H9 (cell line): ENCODE data around the gene RAPH1. TPM values are rescaled to one million over a fixed set of nuclear protein-coding genes. Genes with fewer than 3 reads are reported as not detected.

Source experiments
- DNase-seq: peaks from one replicate; pipeline ENCODE4 v3.0.0-alpha.2; 2017
- H2AFZ ChIP-seq: one replicate; pipeline ENCODE4 v1.6.1; 2013; ENCODE audit warnings: mild to moderate bottlenecking, low read length, control low read depth, moderate library complexity
- H2AK5ac ChIP-seq: 2 replicates; pipeline ENCODE4 v1.6.1; 2013; ENCODE audit warnings: low read length, control low read depth, mixed read lengths; ENCODE audit not compliant: insufficient read length
- H2BK120ac ChIP-seq: one replicate; pipeline ENCODE4 v1.6.1; 2013; ENCODE audit warnings: low read depth, mild to moderate bottlenecking, low read length, control low read depth, inconsistent platforms; ENCODE audit not compliant: poor library complexity, severe bottlenecking
- H2BK12ac ChIP-seq: 2 replicates; pipeline ENCODE4 v1.6.1; 2013; ENCODE audit warnings: low read length, control low read depth, mixed read lengths, low read depth; ENCODE audit not compliant: insufficient read length
- H2BK15ac ChIP-seq: 2 replicates; pipeline ENCODE4 v1.6.1; 2013; ENCODE audit warnings: low read depth, low read length, control low read depth
- H2BK20ac ChIP-seq: one replicate; pipeline ENCODE4 v1.6.1; 2013; ENCODE audit warnings: low read depth, mild to moderate bottlenecking, low read length, control low read depth, inconsistent platforms; ENCODE audit not compliant: poor library complexity, severe bottlenecking
- H2BK5ac ChIP-seq: 2 replicates; pipeline ENCODE4 v1.6.1; 2013; ENCODE audit warnings: low read length, control low read depth, mixed read lengths; ENCODE audit not compliant: insufficient read length
- H3K14ac ChIP-seq: 2 replicates; pipeline ENCODE4 v1.6.1; 2013; ENCODE audit warnings: low read length, control low read depth; ENCODE audit not compliant: insufficient read depth
- H3K18ac ChIP-seq: 2 replicates; pipeline ENCODE4 v1.6.1; 2013; ENCODE audit warnings: low read depth, mild to moderate bottlenecking, mixed read lengths, low read length, control low read depth; ENCODE audit not compliant: insufficient read length
- H3K23ac ChIP-seq: 2 replicates; pipeline ENCODE4 v1.6.1; 2013; ENCODE audit warnings: low read length, control low read depth, mixed read lengths, low read depth; ENCODE audit not compliant: insufficient read length
- H3K23me2 ChIP-seq: 2 replicates; pipeline ENCODE4 v1.6.1; 2013; ENCODE audit warnings: low read depth, mild to moderate bottlenecking, mixed read lengths, low read length, control low read depth; ENCODE audit not compliant: insufficient read length, poor library complexity, severe bottlenecking
- H3K27ac ChIP-seq: 2 replicates; pipeline ENCODE4 v1.5.1; 2013; ENCODE audit warnings: low read length, control low read depth, mixed read lengths, low read depth; ENCODE audit not compliant: insufficient read length
- H3K27me3 ChIP-seq: 2 replicates; pipeline ENCODE4 v1.6.1; 2013; ENCODE audit warnings: low read length, control low read depth, inconsistent platforms; ENCODE audit not compliant: insufficient read depth
- H3K4ac ChIP-seq: 2 replicates; pipeline ENCODE4 v1.6.1; 2013; ENCODE audit warnings: low read depth, mild to moderate bottlenecking, control low read depth, inconsistent platforms, low read length, moderate library complexity
- H3K4me1 ChIP-seq: 2 replicates; pipeline ENCODE4 v1.6.1; 2013; ENCODE audit warnings: low read length, control low read depth, inconsistent platforms; ENCODE audit not compliant: insufficient read depth
- H3K4me2 ChIP-seq: 2 replicates; pipeline ENCODE4 v1.6.1; 2013; ENCODE audit warnings: low read length, control low read depth, mixed read lengths; ENCODE audit not compliant: insufficient read length, insufficient read depth
- H3K56ac ChIP-seq: 2 replicates; pipeline ENCODE4 v1.6.1; 2013; ENCODE audit warnings: low read depth, mild to moderate bottlenecking, mixed read lengths, low read length, control low read depth; ENCODE audit not compliant: insufficient read length
- H3K79me1 ChIP-seq: 2 replicates; pipeline ENCODE4 v1.6.1; 2013; ENCODE audit warnings: low read depth, mild to moderate bottlenecking, moderate library complexity, low read length, control low read depth, inconsistent platforms; ENCODE audit not compliant: insufficient read depth, poor library complexity, severe bottlenecking
- H3K79me2 ChIP-seq: 2 replicates; pipeline ENCODE4 v1.6.1; 2013; ENCODE audit warnings: low read length, control low read depth, inconsistent platforms; ENCODE audit not compliant: insufficient read depth
- H3K9ac ChIP-seq: 2 replicates; pipeline ENCODE4 v1.6.1; 2013; ENCODE audit warnings: low read length, control low read depth, mixed read lengths; ENCODE audit not compliant: insufficient read length; ENCODE audit errors: extremely low read depth
- H3K9me3 ChIP-seq: one replicate; pipeline ENCODE4 v1.6.1; 2013; ENCODE audit warnings: low read depth, low read length, inconsistent platforms; ENCODE audit not compliant: control insufficient read depth
- H3T11ph ChIP-seq: one replicate; pipeline ENCODE4 v1.6.1; 2013; ENCODE audit warnings: mild to moderate bottlenecking, low read length, control low read depth, inconsistent platforms
- H4K20me1 ChIP-seq: one replicate; pipeline ENCODE4 v1.6.1; 2013; ENCODE audit not compliant: control insufficient read depth, insufficient read length, insufficient read depth
- H4K5ac ChIP-seq: 2 replicates; pipeline ENCODE4 v1.6.1; 2013; ENCODE audit warnings: low read depth, mild to moderate bottlenecking, mixed read lengths, low read length, control low read depth; ENCODE audit not compliant: insufficient read length
- H4K8ac ChIP-seq: replicated peaks from 2 replicates; pipeline ENCODE4 v1.6.1; 2013; ENCODE audit warnings: low read length, control low read depth, mixed read lengths, low read depth; ENCODE audit not compliant: insufficient read length
- H4K91ac ChIP-seq: 2 replicates; pipeline ENCODE4 v1.6.1; 2013; ENCODE audit warnings: low read depth, mild to moderate bottlenecking, moderate library complexity, mixed read lengths, low read length, control low read depth; ENCODE audit not compliant: insufficient read length
- H3K27ac Mint-ChIP-seq, 3 experiments: 2 replicates in 2 of 3; 3 replicates in 1 of 3; pipeline ENCODE4 v1.8.0; 2020 to 2021; ENCODE audit warnings: mixed read lengths in 3 of 3, mild to moderate bottlenecking in 1 of 3, moderate library complexity in 1 of 3
- H3K27me3 Mint-ChIP-seq: 2 replicates; pipeline ENCODE4 v1.8.0; 2021; ENCODE audit warnings: low read depth, mild to moderate bottlenecking, moderate library complexity, mixed read lengths
- H3K36me3 Mint-ChIP-seq, 3 experiments: 2 replicates in 2 of 3; 3 replicates in 1 of 3; pipeline ENCODE4 v1.8.0; 2020 to 2021; ENCODE audit warnings: low read depth in 3 of 3, mixed read lengths in 3 of 3; ENCODE audit not compliant: insufficient read depth in 1 of 3
- H3K4me1 Mint-ChIP-seq, 2 experiments: 2 replicates each; pipeline ENCODE4 v1.8.0; 2020; ENCODE audit warnings: mixed read lengths in 2 of 2
- H3K4me3 Mint-ChIP-seq, 2 experiments: 2 replicates in 1 of 2; 3 replicates in 1 of 2; pipeline ENCODE4 v1.8.0; 2020 to 2021; ENCODE audit warnings: mild to moderate bottlenecking in 2 of 2, mixed read lengths in 2 of 2, moderate library complexity in 1 of 2
- H3K9me3 Mint-ChIP-seq, 2 experiments: 2 replicates in 1 of 2; 3 replicates in 1 of 2; pipeline ENCODE4 v1.8.0; 2020; ENCODE audit warnings: mild to moderate bottlenecking in 2 of 2, mixed read lengths in 2 of 2, moderate library complexity in 1 of 2
- WGBS: extraction: QIAGEN DNeasy Blood & Tissue Kit; methylation state at CpG from one replicate; pipeline ENCODE4 v1.1.7; 2013; ENCODE audit warnings: missing lambda C conversion rate, low lambda C conversion rate, mixed read lengths; ENCODE audit not compliant: insufficient read length; ENCODE audit errors: extremely low coverage; 5-methylcytosine and 5-hydroxymethylcytosine counted together
- total RNA-seq: library from RNA; stranded (reverse); gene quantifications from 2 replicates; pipeline ENCODE4 v1.2.1, GENCODE V29; 2021
- TF ChIP-seq, protein P1 (sequence below): fragments of 200-600 bp; sonication (generic); conservative IDR thresholded peaks from 3 replicates; pipeline ENCODE4 v1.8.0; 2021; ENCODE audit warnings: antibody characterized with exemption, mild to moderate bottlenecking

RAPH1 gene
- total RNA-seq, 1 experiment from 2014 or later, result 17.1 TPM

DNA sequence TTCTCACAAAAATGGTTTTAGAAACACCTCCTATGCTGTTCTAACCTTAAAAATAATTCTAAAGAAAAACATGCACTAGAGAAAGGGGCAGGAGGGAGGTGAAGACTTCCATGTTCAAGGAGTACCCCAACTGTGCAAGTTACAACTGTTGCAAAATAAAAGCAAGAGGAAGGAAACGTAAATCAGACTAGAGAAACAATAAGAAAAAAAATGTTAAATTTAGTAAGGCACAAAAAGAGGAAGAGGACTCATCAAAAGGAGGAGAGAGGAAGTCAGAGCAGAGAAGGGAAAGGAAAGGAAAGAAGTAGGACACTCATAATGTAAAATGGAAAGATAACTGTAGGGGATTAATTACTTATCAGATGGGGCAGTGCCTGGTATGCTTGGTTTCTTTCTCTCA lies 34.1 kb downstream of the RAPH1 start:
- Histone ChIP-seq H3K9me3 (no peaks in the 10 kb centered on the region), H2BK15ac (no peak overlapping the region), H2BK20ac (no peak overlapping the region), H3K18ac (no peak overlapping the region), H3T11ph (no peak overlapping the region), H3K56ac (no peak overlapping the region), H3K14ac (no peak overlapping the region), H3K4me2 (no peak overlapping the region), H2BK120ac (no peak overlapping the region), H4K5ac (no peak overlapping the region), H2AFZ (no peak overlapping the region), H2BK5ac (no peak overlapping the region), H3K27me3 (no peaks in the 10 kb centered on the region), H3K4ac (no peak overlapping the region), H4K8ac (no peak overlapping the region), H3K79me1 (no peaks in the 10 kb centered on the region), H2AK5ac (no peak overlapping the region), H3K4me1 (no peaks in the 10 kb centered on the region), H2BK12ac (no peak overlapping the region), H4K20me1 (no peaks in the 10 kb centered on the region), H3K79me2 (peaks cover 2% of the 10 kb centered on the region; the same call in 1 of the 2 replicates), H3K23me2 (no peaks in the 10 kb centered on the region), H3K23ac (no peak overlapping the region), H4K91ac (no peak overlapping the region), H3K9ac (no peak overlapping the region), H3K27ac (no peak overlapping the region)
- no CpG with 5 or more reads among the region's 1 CpG for WGBS
- Mint-ChIP-seq H3K4me3 (no peak overlapping the region), H3K4me1 (0 out of 4 replicates have a peak, but pooled peaks cover 0 to 4% of the 10 kb centered on the region in 2 experiments), H3K27ac (no peak overlapping the region; a peak in 2 of 7 replicates), H3K36me3 (peaks cover 22 to 28% (median 24%) of the 10 kb centered on the region in 3 experiments), H3K27me3 (no peaks in the 10 kb centered on the region), H3K9me3 (peaks cover 11 to 19% of the 10 kb centered on the region in 2 experiments)
- DNase-seq, result no peak
- TF ChIP-seq, protein P1, sequence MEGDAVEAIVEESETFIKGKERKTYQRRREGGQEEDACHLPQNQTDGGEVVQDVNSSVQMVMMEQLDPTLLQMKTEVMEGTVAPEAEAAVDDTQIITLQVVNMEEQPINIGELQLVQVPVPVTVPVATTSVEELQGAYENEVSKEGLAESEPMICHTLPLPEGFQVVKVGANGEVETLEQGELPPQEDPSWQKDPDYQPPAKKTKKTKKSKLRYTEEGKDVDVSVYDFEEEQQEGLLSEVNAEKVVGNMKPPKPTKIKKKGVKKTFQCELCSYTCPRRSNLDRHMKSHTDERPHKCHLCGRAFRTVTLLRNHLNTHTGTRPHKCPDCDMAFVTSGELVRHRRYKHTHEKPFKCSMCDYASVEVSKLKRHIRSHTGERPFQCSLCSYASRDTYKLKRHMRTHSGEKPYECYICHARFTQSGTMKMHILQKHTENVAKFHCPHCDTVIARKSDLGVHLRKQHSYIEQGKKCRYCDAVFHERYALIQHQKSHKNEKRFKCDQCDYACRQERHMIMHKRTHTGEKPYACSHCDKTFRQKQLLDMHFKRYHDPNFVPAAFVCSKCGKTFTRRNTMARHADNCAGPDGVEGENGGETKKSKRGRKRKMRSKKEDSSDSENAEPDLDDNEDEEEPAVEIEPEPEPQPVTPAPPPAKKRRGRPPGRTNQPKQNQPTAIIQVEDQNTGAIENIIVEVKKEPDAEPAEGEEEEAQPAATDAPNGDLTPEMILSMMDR, result no peak
